GM21390 (cell line): ENCODE measurements around the gene PACS2.
A peak's percentile ranks its signal among the peaks of the same experiment; 100 is the strongest.
"Not testable (repeated sequence)": the region's sequence is repeated elsewhere in the genome, so short reads cannot be mapped to it uniquely, and the experiment has no call there.

Source experiments
- ATAC-seq: cut with Tn5 transposase; IDR thresholded peaks from one replicate; pipeline ENCODE4 v1.9.1; 2021; ENCODE audit not compliant: unreplicated experiment

PACS2 gene

GRCh38 chr14:105348945-105349699 is 34.6 kb downstream of the PACS2 start:
- no peak for ATAC-seq

GRCh38 chr14:105349992-105350391 is 35.4 kb downstream of the PACS2 start:
- ATAC-seq, result no peak

GRCh38 chr14:105350450-105351244 is 36.1 kb downstream of the PACS2 start:
- no peak for ATAC-seq

GRCh38 chr14:105351410-105351809 is 36.9 kb downstream of the PACS2 start:
- no peak for ATAC-seq

GRCh38 chr14:105351920-105352851 is 37.6 kb downstream of the PACS2 start:
- peak; percentile 57 for ATAC-seq

GRCh38 chr14:105353136-105353535 is 38.6 kb downstream of the PACS2 start:
- no peak for ATAC-seq

GRCh38 chr14:105354541-105354940 is 40.0 kb downstream of the PACS2 start:
- no peak for ATAC-seq

GRCh38 chr14:105355049-105355575 is 40.6 kb downstream of the PACS2 start:
- no peak for ATAC-seq

- no peak for ATAC-seq
These were observed 41.5 kb downstream of the PACS2 start for GRCh38 chr14:105355850-105356604.

GRCh38 chr14:105356927-105357326 is 42.4 kb downstream of the PACS2 start:
- ATAC-seq, result no peak

GRCh38 chr14:105357626-105358025 is 43.1 kb downstream of the PACS2 start:
- no peak for ATAC-seq

- ATAC-seq, result no peak
These were observed 43.7 kb downstream of the PACS2 start for GRCh38 chr14:105358140-105358846.

GRCh38 chr14:105358943-105359342 is 44.4 kb downstream of the PACS2 start:
- no peak for ATAC-seq

- ATAC-seq, result not testable (repeated sequence)
These were observed 46.9 kb downstream of the PACS2 start for GRCh38 chr14:105361412-105361811.

GRCh38 chr14:105363847-105364708 is 49.5 kb downstream of the PACS2 start:
- ATAC-seq, result no peak

GRCh38 chr14:105365101-105365500 is 50.6 kb downstream of the PACS2 start:
- ATAC-seq, result no peak

- ATAC-seq, result no peak
These were observed 51.1 kb downstream of the PACS2 start for GRCh38 chr14:105365681-105366080.

GRCh38 chr14:105366386-105367074 is 52.0 kb downstream of the PACS2 start:
- ATAC-seq, result no peak
